ENCODE results near the gene ATAD3A. TPM values are rescaled to one million over a fixed set of nuclear protein-coding genes. Genes with fewer than 3 reads are reported as not detected.

ATAD3A gene
- total and polyA plus RNA-seq, 9 of the 15 experiments (the other 6 are each of a cell fraction or from before 2014, with no cell fraction given), result 0.10 to 173 (median 36.7) TPM

GRCh38 chr1:1511533-1512285, at the start of gene ATAD3A (continued):
- TF ChIP-seq ZBTB40 (IDR thresholded peaks at IDR 0.05), result peak; percentile 76
- no peak for TF ChIP-seq ZBTB40 (CRISPR knock-in tag; IDR thresholded peaks at IDR 0.05)
- no peak for TF ChIP-seq HNRNPK (IDR thresholded peaks at IDR 0.05; ENCODE audit: low read depth, low read length, poor library complexity, severe bottlenecking)
- no peak for TF ChIP-seq SNAPC5 (CRISPR knock-in tag; IDR thresholded peaks at IDR 0.05)
- TF ChIP-seq ELK3 (CRISPR knock-in tag; IDR thresholded peaks at IDR 0.05), result no peak
- no peak for TF ChIP-seq MCM2 (IDR thresholded peaks at IDR 0.05; ENCODE audit: low read depth)
- peak; percentile 87 for TF ChIP-seq EGR1 (conservative IDR thresholded peaks at IDR 0.05)
- TF ChIP-seq ATF2 (CRISPR knock-in tag; IDR thresholded peaks at IDR 0.05), result no peak
- no peak for TF ChIP-seq ZNF512 (tag; IDR thresholded peaks at IDR 0.05)
- no peak for TF ChIP-seq SRSF3 (IDR thresholded peaks at IDR 0.05; ENCODE audit: insufficient read depth, low read length)
- TF ChIP-seq ZNF124 (CRISPR knock-in tag; IDR thresholded peaks at IDR 0.05), result no peak
- TF ChIP-seq NUFIP1 (IDR thresholded peaks at IDR 0.05; ENCODE audit: partially characterized antibody), result no peak
- TF ChIP-seq BRF1 (IDR thresholded peaks at IDR 0.05; ENCODE audit: borderline replicate concordance, extremely low read depth, insufficient read length), result no peak
- TF ChIP-seq TEAD1 (CRISPR knock-in tag; IDR thresholded peaks at IDR 0.05), result peak in 1 of 2 experiments; percentile 71; a peak in 2 of 4 replicates

Data from K562 (cell line).